Motor neuron (in vitro differentiated cells): Measurements from ENCODE around the gene UHRF1. TPM values are rescaled to one million over a fixed set of nuclear protein-coding genes. Genes with fewer than 3 reads are reported as not detected.

Experiments
- ATAC-seq, 8 experiments: fragments of 200-7000 bp; cut with Tn5 transposase; replicated peaks in 6 of 8; 2 replicates each; pipeline ENCODE4 v1.8.0; 2021; ENCODE audit warnings: mild to moderate bottlenecking in 8 of 8, moderate library complexity in 8 of 8
- H3K27ac ChIP-seq, 2 donors: fragments of 250-450 bp; sonication (Bioruptor Pico); 2 replicates each; pipeline ENCODE4 v1.9.0; 2021; ENCODE audit warnings: antibody characterized with exemption in 2 of 2, mild to moderate bottlenecking in 2 of 2, moderate library complexity in 1 of 2
- H3K4me1 ChIP-seq, 2 donors: fragments of 250-450 bp; sonication (Bioruptor Pico); replicated peaks in 1 of 2; 2 replicates each; pipeline ENCODE4 v1.6.1; 2021; ENCODE audit warnings: antibody characterized with exemption in 2 of 2, mild to moderate bottlenecking in 2 of 2, moderate library complexity in 1 of 2
- H3K4me3 ChIP-seq, 5 donors: fragments of 250-450 bp; sonication (Bioruptor Pico); 2 replicates each; pipeline ENCODE4 v1.9.0; 2021; ENCODE audit warnings: antibody characterized with exemption in 5 of 5, mild to moderate bottlenecking in 5 of 5, moderate library complexity in 4 of 5
- WGBS, 10 experiments: fragments of 450-650 bp; shearing (Covaris generic); methylation state at CpG; one replicate each; pipeline ENCODE4 v1.0.0; 2022; 5-methylcytosine and 5-hydroxymethylcytosine counted together
- in situ Hi-C, 9 experiments: fragments of 400-800 bp; cut with MboI; loops; one replicate each; pipeline ENCODE4 v1.15.0; 2021; ENCODE audit warnings: low sequenced_read_pairs in 9 of 9, low pct_unique_long_range_greater_than_20kb in 2 of 9; ENCODE audit not compliant: unreplicated experiment in 9 of 9
- total RNA-seq, 8 experiments: library from RNA; unstranded; fragments of 300-600 nt; gene quantifications; 2 replicates each; pipeline versions ENCODE4 v1.2.3 to v1.2.4, GENCODE V29; 2022

UHRF1 gene
- total RNA-seq: 10 to 100 TPM in 3 of 8 experiments, 1 to 10 TPM in 5; 1.4 to 62.9 (median 5.1) TPM

- Histone ChIP-seq H3K4me3 (peak within 1 kb of the TSS; percentile 83 to 96 (median 87)), H3K27ac (peak within 1 kb of the TSS in 1 of 2 donors; percentile 23), H3K4me1 (peaks cover 14 to 17% of the 10 kb centered on the region in 2 donors)
- in situ Hi-C loops: no loop called here
- peak in 6 of 8 experiments; percentile 1 to 8 (median 4) for ATAC-seq
- WGBS, 10 experiments: no CpG with 5 or more reads among the region's 89 CpGs
These were observed at the start of gene UHRF1 for GRCh38 chr19:4909156-4909896. UHRF1 (plus strand) TSS chr19:4909501; CDS start chr19:4910886, 1,385 bp downstream.

- Histone ChIP-seq H3K4me1 (no peaks in the 10 kb centered on the region), H3K27ac (no peak overlapping the region), H3K4me3 (no peak overlapping the region)
- WGBS, 10 experiments: 71 to 100% (median 88%) methylated on average over 1 to 6 of the region's 11 CpGs; no CpG with 5 or more reads in 6 of the 10 experiments
- in situ Hi-C loops: no loop called here
- ATAC-seq: no peak
These were observed 49.6 kb upstream of the UHRF1 start for GRCh38 chr19:4859697-4860096.

- 80 to 100% (median 91%) methylated on average over 1 to 7 of the region's 10 CpGs; no CpG with 5 or more reads in 5 of the 10 experiments for WGBS, 10 experiments
- Histone ChIP-seq H3K4me3 (no peak overlapping the region), H3K27ac (no peak overlapping the region), H3K4me1 (no peaks in the 10 kb centered on the region)
- in situ Hi-C loops: no loop called here
- peak in 2 of 8 experiments; percentile 3 to 7 for ATAC-seq
These were observed 48.2 kb upstream of the UHRF1 start for GRCh38 chr19:4861147-4861546.

- peak overlapping the region in 1 of 2 donors; percentile 11 for H3K27ac ChIP-seq
- WGBS, 10 experiments: 0 to 40% (median 13%) methylated on average over 1 to 3 of the region's 22 CpGs; no CpG with 5 or more reads in 5 of the 10 experiments
- no peaks in the 10 kb centered on the region for H3K4me1 ChIP-seq
- in situ Hi-C loops: no loop called here
- peak in 3 of 8 experiments; percentile 2 to 6 (median 2) for ATAC-seq
- H3K4me3 ChIP-seq: peak overlapping the region; percentile 52 to 96 (median 72)
These were observed 42.5 kb upstream of the UHRF1 start for GRCh38 chr19:4866595-4867424.

GRCh38 chr19:4867534-4868285 lies 41.6 kb upstream of the UHRF1 start, which contains the start of gene PLIN3:
PLIN3 (minus strand) TSS chr19:4867667; CDS start chr19:4861394, 6,273 bp downstream.
- no peaks in the 10 kb centered on the region for H3K4me1 ChIP-seq
- H3K4me3 ChIP-seq: peak within 1 kb of the TSS; percentile 52 to 96 (median 72)
- WGBS, 10 experiments: 0 to 89% (median 60%) methylated on average over 1 to 5 of the region's 46 CpGs; no CpG with 5 or more reads in 5 of the 10 experiments
- in situ Hi-C loops: no loop called here
- peak; percentile 63 to 95 (median 90) for ATAC-seq
- peak within 1 kb of the TSS in 1 of 2 donors; percentile 11 for H3K27ac ChIP-seq

- WGBS, 10 experiments: 29 to 100% (median 100%) methylated on average over 1 to 7 of the region's 10 CpGs
- Histone ChIP-seq H3K4me3 (no peak overlapping the region), H3K4me1 (no peaks in the 10 kb centered on the region), H3K27ac (no peak overlapping the region)
- ATAC-seq: no peak
- in situ Hi-C loops: no loop called here
These were observed 40.9 kb upstream of the UHRF1 start for GRCh38 chr19:4868286-4868834.

DNA sequence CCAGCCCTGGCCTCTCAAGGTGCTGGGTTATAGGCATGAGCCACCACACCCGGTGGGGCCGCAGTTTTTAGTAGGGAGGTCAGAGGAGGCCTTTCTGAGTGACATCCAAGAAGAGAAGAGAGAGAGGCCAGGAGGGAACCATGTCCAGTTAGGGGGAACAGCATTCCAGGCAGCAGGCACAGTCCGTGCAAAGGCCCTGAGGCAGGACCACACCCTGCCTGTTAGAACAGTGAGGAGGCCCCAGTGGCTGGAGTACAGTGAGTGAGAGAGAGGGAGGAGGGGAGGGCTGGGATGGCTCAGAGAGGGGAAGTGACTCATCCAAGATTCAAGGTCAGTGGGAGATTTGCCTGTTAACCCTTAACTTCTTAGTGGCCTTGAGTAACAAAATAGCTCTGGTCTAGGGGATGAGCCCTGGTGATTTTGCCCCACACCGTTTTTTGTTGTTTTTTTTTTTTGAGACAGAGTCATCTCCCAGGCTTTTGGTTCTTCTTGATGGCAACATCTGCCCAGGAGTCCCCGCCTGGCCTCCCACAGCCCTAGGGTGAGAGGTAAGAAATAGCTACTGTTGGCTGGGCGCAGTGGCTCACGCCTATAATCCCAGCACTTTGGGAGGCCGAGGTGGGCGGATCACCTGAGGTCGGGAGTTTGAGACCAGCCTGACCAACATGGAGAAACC lies 39.1 kb upstream of the UHRF1 start:
- no peak overlapping the region for H3K27ac ChIP-seq
- in situ Hi-C loops: loop anchor here in 1 of 9 experiments (10.0 kb wide), 1 partner anchor 165 kb away; no protein-coding TSS in a partner anchor
- H3K4me1 ChIP-seq: no peaks in the 10 kb centered on the region
- WGBS, 10 experiments: 0 to 94% (median 58%) methylated on average over 1 to 3 of the region's 10 CpGs; no CpG with 5 or more reads in 4 of the 10 experiments
- ATAC-seq: peak in 3 of 8 experiments; percentile 53 to 60 (median 58)
- no peak overlapping the region for H3K4me3 ChIP-seq

GRCh38 chr19:4871711-4872110 lies 37.6 kb upstream of the UHRF1 start:
- Histone ChIP-seq H3K27ac (no peak overlapping the region), H3K4me1 (no peaks in the 10 kb centered on the region), H3K4me3 (no peak overlapping the region)
- ATAC-seq: no peak
- 10 to 100% (median 85%) methylated on average over 1 to 3 of the region's 6 CpGs for WGBS, 10 experiments
- in situ Hi-C loops: loop anchor here in 1 of 9 experiments (10.0 kb wide), 1 partner anchor 163 kb away; no protein-coding TSS in a partner anchor

GRCh38 chr19:4873930-4874329 lies 35.4 kb upstream of the UHRF1 start:
- in situ Hi-C loops: loop anchor here in 1 of 9 experiments (10.0 kb wide), 1 partner anchor 161 kb away; no protein-coding TSS in a partner anchor
- no peak for ATAC-seq
- Histone ChIP-seq H3K4me1 (peaks cover 5 to 8% of the 10 kb centered on the region in 2 donors), H3K4me3 (no peak overlapping the region), H3K27ac (no peak overlapping the region)
- WGBS, 10 experiments: 60 to 100% (median 94%) methylated on average over 1 to 3 of the region's 3 CpGs; no CpG with 5 or more reads in 2 of the 10 experiments

DNA sequence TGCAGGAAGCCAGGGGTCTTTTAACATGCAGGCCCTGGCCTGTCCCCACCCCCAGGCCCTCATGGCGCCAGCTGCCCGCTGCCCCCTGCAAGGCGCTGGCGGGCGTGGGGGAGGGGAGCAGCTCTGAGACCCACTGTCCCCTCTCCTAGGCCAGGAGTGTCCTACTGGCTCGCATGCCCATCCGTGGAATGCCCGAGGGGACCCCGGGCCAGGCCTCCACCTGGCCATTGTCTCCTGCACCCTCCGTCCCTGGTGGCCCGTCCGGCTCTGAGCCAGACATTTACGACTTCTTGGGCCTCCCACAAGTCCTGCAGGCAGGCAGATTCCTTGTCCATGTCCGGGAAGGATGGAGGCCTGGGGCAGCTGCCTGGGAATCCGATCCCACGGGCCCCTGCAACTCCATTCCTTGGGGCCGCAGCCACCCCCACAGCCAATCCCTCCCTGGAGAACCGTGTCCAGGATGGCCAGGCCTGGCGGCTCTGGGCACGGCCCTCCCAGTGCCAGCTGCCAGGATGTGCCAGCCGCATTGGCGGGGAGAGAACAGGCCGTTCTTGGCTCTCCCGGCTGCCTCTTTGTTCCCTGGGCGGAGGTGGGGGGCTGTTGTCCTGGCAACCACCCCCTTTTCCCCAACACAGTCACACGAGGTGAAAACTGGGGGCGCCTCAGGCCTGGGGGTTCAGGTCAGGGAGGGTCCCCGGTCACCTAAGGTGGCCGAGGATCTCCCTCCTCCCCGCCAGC lies 31.4 kb upstream of the UHRF1 start:
- peak in 5 of 8 experiments; percentile 19 to 44 (median 41) for ATAC-seq
- 38 to 67% (median 58%) methylated on average over 3 to 6 of the region's 30 CpGs; no CpG with 5 or more reads in 7 of the 10 experiments for WGBS, 10 experiments

DNA sequence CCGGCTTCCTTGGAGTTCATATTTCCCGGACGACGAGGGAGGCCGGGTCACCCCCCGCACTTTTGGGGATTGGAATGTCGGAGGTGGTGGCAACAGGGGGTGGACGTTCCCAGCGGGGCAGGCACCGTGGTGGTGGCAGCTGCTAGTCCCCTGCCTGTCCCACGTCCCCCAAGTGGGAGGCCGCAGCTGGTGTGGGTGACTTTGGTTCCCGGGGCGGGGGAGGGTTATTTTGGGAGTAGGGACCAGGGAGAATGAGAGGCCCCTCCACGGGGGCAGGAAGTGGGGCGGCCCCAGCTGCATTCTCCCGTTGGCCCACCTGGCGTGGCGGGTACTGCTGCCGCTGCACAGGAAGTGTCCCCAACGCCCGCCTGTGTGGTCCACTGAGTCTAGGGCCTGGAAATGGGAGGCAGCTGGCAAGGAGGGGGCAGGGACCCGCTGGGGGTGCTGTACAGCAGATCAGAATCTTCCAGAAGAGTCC lies 30.8 kb upstream of the UHRF1 start:
- peak in 4 of 8 experiments; percentile 8 to 16 (median 12) for ATAC-seq
- peaks cover 5 to 8% of the 10 kb centered on the region in 2 donors for H3K4me1 ChIP-seq
- in situ Hi-C loops: loop anchor here in 1 of 9 experiments (10.0 kb wide), 1 partner anchor 156 kb away; no protein-coding TSS in a partner anchor
- WGBS, 10 experiments: 50 to 70% methylated on average over 2 of the region's 23 CpGs; no CpG with 5 or more reads in 8 of the 10 experiments
- H3K27ac ChIP-seq: no peak overlapping the region
- H3K4me3 ChIP-seq: no peak overlapping the region

More for the DNA sequence above, 31.4 kb upstream of the UHRF1 start:
- Histone ChIP-seq H3K4me1 (peaks cover 5 to 8% of the 10 kb centered on the region in 2 donors), H3K27ac (no peak overlapping the region), H3K4me3 (no peak overlapping the region)
- in situ Hi-C loops: loop anchor here in 1 of 9 experiments (10.0 kb wide), 1 partner anchor 157 kb away; no protein-coding TSS in a partner anchor
